NCI-H1092 treated with DMSO at 0.1 percent for 48 hours (cell line): ENCODE measurements around the gene SEPTIN2.
"Not testable (repeated sequence)": the region's sequence is repeated elsewhere in the genome, so short reads cannot be mapped to it uniquely, and the experiment has no call there.

Experiments
- DNase-seq: peaks from one replicate; lab custom pipeline; 2025; lab: John Stamatoyannopoulos, UW

Gene SEPTIN2

DNA sequence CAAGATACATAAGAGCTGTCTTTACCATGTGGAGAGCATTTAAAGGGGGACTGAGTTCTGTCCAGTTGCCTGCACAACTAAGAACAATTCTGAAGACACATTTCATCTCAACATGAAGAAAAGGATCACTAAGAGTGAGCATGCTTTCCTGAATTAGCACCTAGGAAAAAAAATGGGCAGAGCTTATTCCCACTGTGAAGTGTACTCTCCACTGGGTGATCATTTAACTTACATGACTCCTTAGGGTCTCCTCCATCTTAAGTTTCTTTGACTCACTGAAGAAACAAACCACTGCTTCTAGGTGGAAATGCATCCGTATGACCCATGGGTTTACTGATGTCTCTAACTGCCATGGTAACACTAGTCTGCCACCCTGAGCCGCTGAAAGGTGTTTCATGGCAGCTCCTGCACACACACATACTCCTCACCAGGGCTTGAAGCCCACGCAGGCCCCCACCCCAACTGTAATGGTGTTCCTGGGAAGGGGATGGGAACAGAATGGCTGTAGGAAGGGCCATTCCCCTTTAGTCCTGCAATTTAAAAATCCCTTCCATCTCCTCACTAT is 27.3 kb upstream of the SEPTIN2 start:
- no peak for DNase-seq

DNA sequence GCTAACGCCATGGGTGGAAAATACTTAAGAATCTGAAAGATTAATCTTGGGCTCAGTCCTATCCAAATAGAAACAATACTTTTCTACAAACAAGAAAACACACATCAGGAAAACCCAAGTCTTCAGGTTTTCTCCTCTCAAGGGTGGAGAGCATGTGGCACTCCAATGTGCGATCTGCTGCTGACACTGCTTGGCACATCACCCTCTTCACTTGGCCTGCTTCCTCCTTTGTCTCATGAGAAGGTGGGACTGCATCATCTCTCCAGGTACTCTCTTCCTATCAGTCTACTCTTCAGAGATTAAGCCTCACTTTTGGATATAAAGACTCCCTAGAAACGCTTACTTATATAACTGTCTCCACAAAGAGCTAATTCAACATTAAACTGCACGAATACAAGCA is 26.7 kb upstream of the SEPTIN2 start:
- DNase-seq, result no peak

DNA sequence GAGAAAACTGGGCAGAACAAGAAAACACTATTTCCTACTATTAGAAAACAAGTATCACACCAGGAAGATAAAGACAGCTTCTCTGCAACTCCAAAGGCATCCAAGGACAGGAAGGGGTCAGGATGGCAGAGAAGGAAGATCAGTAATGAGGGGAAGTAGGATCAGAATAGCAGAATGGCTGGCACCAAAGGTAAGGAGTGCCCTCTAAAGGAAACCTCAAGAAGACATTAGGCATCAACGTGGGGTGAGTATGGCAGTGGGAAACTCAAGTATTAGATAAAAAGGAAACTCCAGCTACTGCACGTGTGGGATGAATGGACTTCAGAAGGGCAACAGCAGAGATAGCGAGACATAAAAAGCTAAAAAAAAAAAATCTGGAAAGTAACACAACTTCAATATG is 26.1 kb upstream of the SEPTIN2 start:
- no peak for DNase-seq

DNA sequence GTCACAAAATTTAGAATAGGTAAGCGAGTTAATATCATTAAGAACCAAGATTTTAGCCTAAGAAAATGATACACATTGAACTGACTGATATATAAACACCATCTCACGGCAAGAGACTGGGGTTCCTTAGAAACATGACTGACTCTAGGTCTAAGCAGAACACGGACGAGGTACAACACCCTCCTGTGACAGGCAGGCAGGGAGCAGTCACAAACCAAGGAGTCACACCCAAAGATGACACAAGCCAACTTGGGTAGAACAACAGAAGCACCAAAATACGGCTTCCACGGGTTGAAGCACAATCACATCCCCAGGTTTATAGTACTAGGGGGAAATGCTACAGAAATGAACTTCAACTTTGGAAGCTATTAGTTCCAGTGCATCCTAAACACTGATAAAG is 24.6 kb upstream of the SEPTIN2 start:
- no peak for DNase-seq

DNA sequence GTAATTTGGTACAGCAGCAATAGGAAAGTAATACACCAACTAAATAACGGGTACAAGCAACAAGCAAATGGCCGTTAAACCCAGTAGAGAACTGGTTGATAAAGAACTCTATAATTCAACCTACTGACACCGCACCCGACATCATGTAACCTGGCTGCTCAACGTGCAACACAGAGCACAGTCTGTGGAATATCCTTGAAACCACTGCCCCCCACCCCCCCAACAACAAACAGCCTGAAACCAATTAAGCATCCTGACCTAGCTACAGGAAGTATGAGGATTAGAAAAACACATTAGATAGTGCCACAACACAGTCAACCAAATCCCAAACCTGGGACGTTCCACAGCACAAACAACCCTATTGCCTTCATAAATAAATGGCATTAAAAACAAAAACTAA is 23.7 kb upstream of the SEPTIN2 start:
- DNase-seq, result no peak

DNA sequence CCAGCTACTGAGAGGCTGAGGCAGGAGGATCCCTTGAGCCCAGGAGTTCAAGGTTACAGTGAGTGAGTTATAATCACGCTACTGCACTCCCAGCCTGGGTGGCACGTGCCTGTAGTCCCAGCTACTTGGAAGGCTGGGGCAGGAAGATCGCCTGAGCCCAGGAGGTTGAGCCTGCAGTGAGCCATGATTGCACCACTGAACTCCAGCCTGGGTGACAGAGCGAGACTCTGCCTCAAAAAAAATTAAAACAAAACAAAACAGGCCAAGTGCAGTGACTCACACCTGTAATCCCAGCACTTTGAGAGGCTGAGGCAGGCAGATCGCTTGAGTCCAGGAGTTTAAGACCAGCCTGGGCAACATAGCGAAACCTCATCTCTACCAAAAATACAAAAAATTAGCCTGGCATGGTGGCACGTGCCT is 22.3 kb upstream of the SEPTIN2 start:
- DNase-seq, result not testable (repeated sequence)

DNA sequence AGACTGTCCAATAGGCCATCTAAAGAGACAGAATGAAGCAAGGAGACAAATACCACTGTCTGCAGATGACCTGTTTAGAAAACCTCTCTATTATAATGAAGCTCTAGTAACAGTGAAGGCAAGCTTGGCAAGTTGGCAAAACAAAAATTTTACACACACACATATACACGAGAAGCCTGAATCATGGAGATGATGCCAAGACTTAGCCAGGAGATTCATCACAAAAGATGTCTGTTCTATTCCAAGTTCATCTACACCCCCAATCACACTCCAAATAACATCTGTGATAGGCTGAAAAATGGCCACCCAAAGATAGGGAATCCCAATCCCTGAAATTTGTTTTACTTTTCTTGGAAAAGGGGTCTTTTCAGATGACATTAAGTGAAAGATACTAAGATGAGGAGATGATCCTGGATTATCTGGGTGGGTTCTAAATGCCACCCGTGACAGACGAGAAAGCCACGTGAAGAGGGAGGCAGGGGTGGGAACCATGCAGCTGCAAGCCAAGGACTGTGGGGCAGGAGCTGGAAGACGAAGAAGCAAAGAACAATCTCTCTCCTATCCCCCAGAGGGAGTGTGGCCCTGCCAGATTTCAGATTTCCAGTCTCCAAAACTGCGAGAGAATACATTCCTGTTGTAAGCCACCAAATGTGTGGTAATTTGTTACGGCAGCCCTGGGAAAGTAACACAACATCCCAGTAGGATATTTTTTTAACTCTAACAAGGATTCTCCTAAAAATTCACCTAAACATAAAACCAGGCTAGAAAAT is 20.2 kb upstream of the SEPTIN2 start:
- no peak for DNase-seq

DNA sequence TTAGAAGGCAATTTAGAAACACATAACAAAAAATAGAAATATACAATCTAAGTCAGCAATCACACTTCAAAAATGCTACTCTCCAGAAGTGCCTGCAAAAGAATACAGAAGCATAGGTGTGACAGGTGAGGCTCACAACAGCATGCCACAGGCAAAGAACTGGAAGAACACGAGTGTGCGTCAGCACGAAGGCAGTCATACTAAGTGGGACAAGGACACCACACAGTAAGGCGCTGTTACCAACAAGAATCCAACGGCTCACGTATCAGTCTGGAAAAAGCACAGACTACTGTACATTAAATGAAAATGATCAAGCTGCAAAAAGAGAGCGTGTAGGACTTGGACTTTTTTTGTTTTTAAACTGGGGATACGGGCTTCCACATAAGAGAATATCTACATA is 19.0 kb upstream of the SEPTIN2 start:
- DNase-seq, result no peak

DNA sequence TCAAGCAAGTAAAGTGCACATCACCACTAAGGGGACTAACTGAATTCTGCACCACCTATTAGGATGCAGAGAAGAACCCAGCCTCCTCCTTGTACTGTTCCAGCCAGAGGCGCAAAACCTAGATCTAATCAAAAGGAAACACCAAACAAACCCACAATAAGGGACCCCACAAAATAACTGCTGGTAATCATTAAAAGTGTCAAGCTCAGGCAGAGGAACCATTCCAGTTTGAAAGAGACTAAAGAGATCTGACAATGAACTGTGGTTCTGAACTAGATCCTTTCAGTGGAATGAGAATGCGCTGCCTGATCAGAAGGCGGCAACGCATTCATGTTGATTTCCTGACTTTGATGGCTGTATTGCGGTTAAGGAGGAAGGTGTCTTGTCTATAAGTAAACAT is 17.1 kb upstream of the SEPTIN2 start:
- DNase-seq, result no peak

DNA sequence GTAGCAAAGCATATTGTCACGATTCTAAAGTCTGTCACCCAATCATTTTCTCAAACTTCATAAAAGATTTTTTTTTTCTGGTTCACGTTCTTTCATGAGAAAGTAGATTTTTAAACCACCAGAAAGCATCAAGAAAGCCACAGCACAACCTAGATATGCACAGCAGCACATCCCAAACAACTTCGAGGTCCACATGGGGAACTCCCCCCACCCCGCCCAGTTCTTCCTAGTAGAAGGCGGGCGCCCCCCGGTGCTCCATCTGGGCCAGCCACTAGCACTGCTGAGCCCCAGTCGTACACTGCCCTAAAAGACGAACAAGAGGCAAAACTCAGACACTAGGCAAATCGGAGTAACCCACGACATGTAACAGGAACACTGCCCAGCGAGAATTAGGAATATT is 15.7 kb upstream of the SEPTIN2 start:
- no peak for DNase-seq

DNA sequence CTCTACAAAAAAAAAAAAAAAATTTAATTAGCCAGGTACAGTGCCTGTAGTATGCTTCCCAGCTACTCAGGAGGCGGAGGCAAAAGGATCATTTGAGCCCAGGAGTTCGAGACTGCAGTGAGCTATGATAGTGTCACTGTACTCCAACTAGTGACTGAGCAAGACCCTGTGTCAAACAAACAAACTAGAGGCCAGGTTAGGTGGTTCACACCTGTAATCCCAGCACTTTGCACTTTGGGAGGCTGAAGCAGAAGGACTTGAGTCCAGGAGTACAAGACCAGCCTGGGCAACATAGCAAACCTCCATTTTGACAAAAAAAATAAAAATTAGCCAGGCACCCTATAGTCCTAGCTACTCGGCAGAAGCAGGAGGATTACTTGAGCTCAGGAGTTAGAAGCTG is 13.6 kb upstream of the SEPTIN2 start:
- no peak for DNase-seq

DNA sequence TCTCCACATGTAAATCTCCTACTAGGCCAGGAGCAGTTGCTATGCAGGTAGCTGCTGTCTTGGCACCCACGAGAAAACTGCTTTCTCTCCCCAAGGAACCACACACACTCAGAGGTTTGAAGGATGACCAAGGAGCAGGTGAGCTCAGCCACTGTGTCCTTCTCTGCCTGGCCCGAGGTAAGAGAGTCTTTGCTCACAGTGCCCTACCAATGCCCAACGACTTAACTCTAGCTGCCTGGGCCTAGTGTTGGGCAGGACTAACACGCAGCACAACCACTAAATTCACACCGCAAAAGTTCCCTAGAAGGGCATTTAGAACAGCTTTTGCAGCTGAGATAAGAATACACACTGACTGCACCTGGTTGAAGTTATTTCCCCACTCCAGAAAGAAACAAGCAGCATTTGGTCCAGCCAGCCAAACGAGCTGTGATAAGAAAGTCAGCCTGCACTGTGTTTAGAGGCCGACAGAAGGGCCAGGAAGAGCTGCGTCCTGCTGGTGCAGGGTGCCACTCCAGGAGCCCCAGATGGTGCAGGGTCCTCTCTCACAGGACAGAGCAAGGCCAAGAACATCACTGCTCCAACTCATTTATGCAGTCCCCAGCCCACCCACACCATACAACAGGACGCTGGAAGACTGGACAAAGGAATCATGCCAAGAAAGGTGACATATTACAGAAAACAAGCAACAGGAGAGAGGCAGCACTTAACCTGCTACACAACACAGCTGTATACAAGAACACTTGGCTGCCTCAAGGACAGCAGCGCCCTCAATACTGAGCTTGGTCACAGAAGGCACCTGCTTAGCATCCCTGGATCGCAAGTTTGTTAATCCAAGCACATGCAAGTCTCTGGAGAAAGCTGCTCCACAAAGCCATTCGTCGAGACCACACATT is 12.7 kb upstream of the SEPTIN2 start:
- no peak for DNase-seq

DNA sequence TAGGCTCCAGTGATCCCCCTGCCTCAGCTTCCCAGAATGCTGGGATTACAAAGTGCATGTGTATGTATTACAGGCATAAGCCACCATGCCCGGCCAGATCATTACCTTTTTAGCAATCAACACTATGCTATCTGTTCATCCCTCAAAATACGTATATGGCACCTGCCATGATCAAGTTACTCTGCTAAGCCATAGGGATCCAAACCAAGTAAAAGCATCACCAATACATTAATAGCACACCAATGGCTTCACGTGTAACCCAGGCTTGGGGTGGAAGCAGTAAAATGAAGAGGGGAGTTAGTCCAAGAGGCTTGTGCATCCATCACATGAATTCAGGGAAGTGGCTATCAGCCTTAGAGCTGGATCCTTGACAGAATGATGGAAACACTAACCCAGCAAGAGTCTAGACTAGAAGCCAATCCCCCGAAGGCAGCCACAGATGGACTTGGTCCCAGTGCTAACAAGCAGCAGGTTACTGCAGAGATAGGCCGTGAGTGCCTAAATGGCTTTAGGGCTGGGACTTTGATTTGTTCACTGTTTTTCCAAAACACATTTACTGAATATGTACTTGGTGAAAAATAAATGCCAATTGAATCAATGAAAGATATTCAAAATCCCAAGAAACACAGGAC is 11.6 kb upstream of the SEPTIN2 start:
- DNase-seq, result no peak

DNA sequence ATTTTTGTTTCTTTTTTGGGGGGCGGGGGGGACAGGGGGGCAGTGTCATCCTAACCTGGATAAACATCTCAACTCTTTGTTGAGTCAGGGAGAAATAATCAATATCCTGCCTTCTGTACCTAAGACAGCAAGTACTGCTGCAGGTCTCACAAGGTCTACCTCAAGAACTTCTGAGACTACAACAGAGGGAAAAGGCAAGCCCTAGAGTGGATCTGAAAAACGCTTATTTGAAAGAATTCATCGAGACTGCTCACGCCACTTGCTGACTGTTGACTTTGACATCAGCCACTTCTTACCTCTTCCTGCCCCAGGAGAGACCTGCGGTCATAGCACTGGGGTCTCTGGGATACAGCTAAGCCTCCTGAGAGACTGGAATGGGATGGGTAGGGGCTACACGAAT is 8.7 kb upstream of the SEPTIN2 start:
- no peak for DNase-seq

DNA sequence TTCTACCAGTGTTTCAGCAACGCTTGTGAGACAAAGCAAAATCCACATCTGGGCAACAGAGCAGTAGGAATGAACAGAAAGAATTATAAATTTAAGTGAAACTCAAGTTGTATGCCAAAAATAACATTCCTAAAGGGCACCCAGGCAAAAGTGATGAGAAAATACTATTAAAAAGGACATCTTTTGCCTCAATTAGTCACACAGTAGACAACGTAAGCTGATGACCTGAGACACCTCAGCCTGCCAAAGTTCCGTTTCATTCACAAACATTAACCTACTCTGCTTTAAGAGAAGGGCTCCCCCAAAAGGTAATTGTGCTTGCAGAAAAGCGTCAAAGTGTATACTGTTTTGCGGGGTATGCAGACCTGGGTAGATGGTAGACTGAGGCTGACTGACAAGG is 7.5 kb upstream of the SEPTIN2 start:
- no peak for DNase-seq

DNA sequence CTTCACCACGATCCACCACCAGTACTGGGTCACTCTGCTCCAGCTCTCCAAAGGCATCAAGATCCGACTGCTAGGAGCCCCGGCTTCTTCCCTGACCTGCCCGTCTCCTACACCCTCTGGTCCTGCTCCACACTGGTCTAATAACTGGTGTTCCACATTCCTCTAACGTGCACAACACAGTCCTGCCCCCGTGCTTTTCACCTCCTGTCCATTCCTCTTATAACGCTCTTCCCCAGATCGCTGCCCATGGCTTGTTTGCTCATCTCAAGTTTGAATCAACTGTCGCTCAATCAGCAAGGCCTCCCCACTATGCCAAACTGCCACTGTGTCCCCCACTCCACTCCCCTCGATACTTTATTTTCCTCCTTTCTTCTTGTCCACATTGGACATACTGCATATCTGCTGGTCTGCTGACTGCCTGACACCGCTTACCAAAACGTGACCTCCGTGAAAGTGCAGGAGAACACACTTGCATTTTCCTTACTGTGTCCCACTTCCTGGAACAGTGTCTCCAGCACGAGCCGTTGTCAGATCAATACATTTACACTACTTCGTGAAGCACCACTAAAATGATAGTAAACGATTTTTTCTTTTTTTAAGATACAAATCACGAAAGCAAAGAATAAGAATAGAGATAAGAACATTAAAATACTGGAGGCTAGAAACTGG is 6.8 kb upstream of the SEPTIN2 start:
- no peak for DNase-seq

DNA sequence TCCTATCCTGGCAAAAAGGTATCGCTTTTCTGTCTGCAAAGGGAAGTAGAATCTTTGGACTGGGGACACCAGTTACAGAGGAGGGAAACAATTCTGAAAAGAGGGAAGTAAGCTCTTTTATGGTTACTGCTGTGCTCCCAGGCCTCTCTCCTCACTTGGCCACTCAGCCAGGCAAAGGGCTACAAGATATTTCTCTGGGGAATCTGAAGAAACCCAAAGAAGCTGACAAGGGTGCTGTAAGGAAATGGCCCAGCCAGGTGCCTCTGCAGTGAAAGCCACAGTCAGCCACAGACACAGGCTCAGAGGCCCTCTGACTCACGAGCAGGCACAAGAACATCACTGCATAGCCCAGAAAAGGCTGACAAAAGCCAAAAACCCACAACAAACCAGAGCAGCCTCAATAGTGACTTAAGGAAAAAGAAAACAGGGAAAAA is 6.0 kb upstream of the SEPTIN2 start:
- no peak for DNase-seq

DNA sequence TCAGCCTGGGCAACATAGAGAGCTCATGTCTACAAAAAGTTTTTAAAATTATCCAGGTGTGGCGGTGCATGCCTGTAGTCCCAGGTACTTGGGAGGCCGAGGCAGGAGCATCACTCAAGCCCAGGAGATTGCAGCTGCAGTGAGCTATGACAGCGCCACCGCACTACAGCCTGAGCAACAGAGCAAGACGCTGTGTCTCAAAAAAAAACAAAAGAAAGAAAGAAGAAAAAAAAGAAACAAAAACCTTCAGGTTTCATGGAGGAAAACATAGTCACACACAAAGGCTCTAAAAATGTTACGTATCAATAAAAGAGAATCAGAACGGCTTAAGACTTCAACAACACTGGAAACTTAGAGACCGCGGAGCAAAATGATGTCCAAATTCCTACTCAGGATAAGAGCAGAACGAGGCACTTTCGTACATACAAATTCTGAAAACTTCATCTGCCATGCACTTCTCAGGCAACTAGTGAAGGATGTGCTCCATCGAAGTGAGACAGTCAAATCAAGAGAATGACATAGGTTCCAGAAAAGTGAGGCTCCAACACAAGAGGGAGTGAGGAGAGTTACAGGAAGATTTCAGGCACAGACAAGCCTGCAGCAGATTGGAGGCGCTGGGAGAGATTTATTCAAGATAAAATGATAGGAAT is 4.7 kb upstream of the SEPTIN2 start:
- no peak for DNase-seq

DNA sequence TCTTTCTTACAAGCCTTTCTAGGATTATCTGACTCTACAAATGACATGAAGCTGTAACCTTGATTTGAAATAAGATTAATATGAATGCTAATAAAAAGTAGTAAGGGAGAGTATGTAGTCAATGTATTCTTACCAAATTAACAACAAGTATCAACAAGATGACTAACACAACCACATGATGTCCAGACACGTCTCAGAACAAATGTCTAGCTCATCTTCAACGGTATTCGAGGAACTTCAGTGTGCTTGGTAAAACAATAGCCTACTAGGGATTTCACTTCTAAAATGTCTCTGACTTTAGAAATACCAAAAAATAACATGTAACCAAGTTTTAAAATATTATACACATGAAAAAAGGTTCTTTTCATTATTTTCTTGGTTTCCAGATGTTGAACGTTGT is 3.6 kb upstream of the SEPTIN2 start:
- DNase-seq, result no peak

DNA sequence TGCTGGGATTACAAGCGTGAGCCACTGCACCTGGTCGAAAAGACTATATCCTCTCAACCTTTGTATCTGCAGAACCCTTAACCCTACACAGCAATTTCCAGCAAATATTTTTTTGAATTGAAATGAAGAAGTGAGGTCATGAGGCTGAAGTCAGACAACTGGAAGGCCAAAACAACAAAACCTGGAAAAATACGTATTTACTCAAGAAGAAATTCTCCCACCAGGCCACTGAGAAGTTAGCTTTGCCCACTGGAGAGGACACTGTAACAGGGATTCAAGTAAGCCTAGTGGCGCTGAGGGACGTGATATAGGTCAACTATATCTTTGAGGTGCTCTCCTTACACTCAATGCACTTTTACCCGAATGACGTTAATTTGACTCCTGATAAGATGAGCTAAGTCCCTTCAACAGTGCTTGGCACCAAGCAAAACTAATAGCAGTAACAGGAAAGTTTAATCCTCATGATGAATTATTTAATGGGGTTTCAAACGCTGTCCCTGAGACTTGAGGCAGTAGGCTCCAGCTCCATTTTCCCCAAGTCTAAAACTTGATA is 2.1 kb upstream of the SEPTIN2 start:
- no peak for DNase-seq
